MV-4-11 (cell line): Measurements from ENCODE around the gene CDK2AP2.
A peak's percentile ranks its signal among the peaks of the same experiment; 100 is the strongest.
"Not testable (repeated sequence)": the region's sequence is repeated elsewhere in the genome, so short reads cannot be mapped to it uniquely, and the experiment has no call there.

Source experiments
- DNase-seq: peaks from one replicate; lab custom pipeline; 2025; lab: John Stamatoyannopoulos, UW

The CDK2AP2 gene

GRCh38 chr11:67507864-67508485 lies at the start of gene CDK2AP2:
CDK2AP2 (minus strand) TSS chr11:67508162; CDS start chr11:67508082, 80 bp downstream.
- DNase-seq: peak; percentile 99

GRCh38 chr11:67556244-67556643 lies 48.3 kb upstream of the CDK2AP2 start:
- DNase-seq: no peak

- DNase-seq: not testable (repeated sequence)
Observed at GRCh38 chr11:67551697-67552096, 43.7 kb upstream of the CDK2AP2 start.

GRCh38 chr11:67551127-67551526 lies 43.2 kb upstream of the CDK2AP2 start:
- DNase-seq: no peak

- DNase-seq: no peak
Observed at GRCh38 chr11:67548555-67549110, 40.7 kb upstream of the CDK2AP2 start.

GRCh38 chr11:67548112-67548511 lies 40.1 kb upstream of the CDK2AP2 start:
- DNase-seq: not testable (repeated sequence)

- DNase-seq: no peak
Observed at GRCh38 chr11:67545280-67545679, 37.3 kb upstream of the CDK2AP2 start.

GRCh38 chr11:67544616-67545242 lies 36.8 kb upstream of the CDK2AP2 start:
- no peak for DNase-seq

GRCh38 chr11:67543585-67543984 lies 35.6 kb upstream of the CDK2AP2 start:
- DNase-seq: no peak

- DNase-seq: no peak
Observed at GRCh38 chr11:67542971-67543370, 35.0 kb upstream of the CDK2AP2 start.

GRCh38 chr11:67542169-67542568 lies 34.2 kb upstream of the CDK2AP2 start:
- no peak for DNase-seq

- DNase-seq: no peak
Observed at GRCh38 chr11:67541198-67541597, 33.2 kb upstream of the CDK2AP2 start.

GRCh38 chr11:67539550-67539949 lies 31.6 kb upstream of the CDK2AP2 start:
- no peak for DNase-seq

- no peak for DNase-seq
Observed at GRCh38 chr11:67538823-67539505, 31.0 kb upstream of the CDK2AP2 start.

- DNase-seq: no peak
Observed at GRCh38 chr11:67538306-67538705, 30.3 kb upstream of the CDK2AP2 start.

GRCh38 chr11:67535561-67535960 lies 27.6 kb upstream of the CDK2AP2 start:
- DNase-seq: no peak

GRCh38 chr11:67534070-67534679 lies 26.2 kb upstream of the CDK2AP2 start:
- DNase-seq: no peak

- no peak for DNase-seq
Observed at GRCh38 chr11:67532889-67533288, 24.9 kb upstream of the CDK2AP2 start.

- DNase-seq: no peak
Observed at GRCh38 chr11:67530282-67530592, 22.3 kb upstream of the CDK2AP2 start.

GRCh38 chr11:67528376-67528775 lies 20.4 kb upstream of the CDK2AP2 start:
- no peak for DNase-seq

GRCh38 chr11:67525275-67525976 lies 17.5 kb upstream of the CDK2AP2 start:
- no peak for DNase-seq

GRCh38 chr11:67524480-67524808 lies 16.5 kb upstream of the CDK2AP2 start:
- DNase-seq: no peak
